ENCODE measurements around the gene KIR3DL3. TPM values are rescaled to one million over a fixed set of nuclear protein-coding genes. Genes with fewer than 3 reads are reported as not detected.
"Not testable (repeated sequence)": the region's sequence is repeated elsewhere in the genome, so short reads cannot be mapped to it uniquely, and the experiment has no call there.

The KIR3DL3 gene
- total RNA-seq, 1 donor from 2014 or later: not detected

GRCh38 chr19:54704928-54705327 lies 19.3 kb upstream of the KIR3DL3 start:
- no peak for TF ChIP-seq CTCF (IDR thresholded peaks at IDR 0.05; ENCODE audit: insufficient read depth, low read length, poor library complexity, severe bottlenecking)
- no peaks in the 10 kb centered on the region for H3K36me3 ChIP-seq (ENCODE audit: control insufficient read depth, insufficient read depth, low read length)
- H3K27me3 ChIP-seq (ENCODE audit: control insufficient read depth, insufficient read depth, low read length): no peaks in the 10 kb centered on the region
- no peak for DNase-seq (ENCODE audit: low read depth)
- no peak overlapping the region for H3K4me3 ChIP-seq (ENCODE audit: low read depth, low read length)

DNA sequence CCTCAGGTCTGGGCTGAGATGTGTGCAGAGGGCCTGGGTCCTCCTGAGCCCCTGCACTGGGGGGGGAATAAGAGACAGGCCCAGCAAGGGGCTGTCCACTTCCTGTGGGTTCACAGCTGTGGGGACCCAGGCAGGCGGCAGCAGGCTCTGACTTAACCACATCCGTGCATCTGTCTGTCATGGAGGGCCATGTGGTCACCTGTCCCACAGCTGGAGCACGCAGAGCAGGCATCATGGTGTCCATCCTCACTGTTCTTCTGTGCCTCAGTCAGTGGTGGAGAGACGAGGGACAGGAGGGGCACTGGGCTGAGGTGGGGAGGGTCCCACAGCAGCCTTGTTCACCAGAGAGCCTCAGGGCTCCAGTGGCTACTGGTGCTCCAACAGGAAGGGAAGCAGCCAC lies 16.3 kb upstream of the KIR3DL3 start:
- no peak for TF ChIP-seq CTCF (IDR thresholded peaks at IDR 0.05; ENCODE audit: insufficient read depth, low read length, poor library complexity, severe bottlenecking)
- Histone ChIP-seq H3K4me3 (ENCODE audit: low read depth, low read length) (no peak overlapping the region), H3K27me3 (ENCODE audit: control insufficient read depth, insufficient read depth, low read length) (no peaks in the 10 kb centered on the region), H3K36me3 (ENCODE audit: control insufficient read depth, insufficient read depth, low read length) (no peaks in the 10 kb centered on the region)
- no peak for DNase-seq (ENCODE audit: low read depth)

- Histone ChIP-seq H3K36me3 (ENCODE audit: control insufficient read depth, insufficient read depth, low read length) (no peaks in the 10 kb centered on the region), H3K27me3 (ENCODE audit: control insufficient read depth, insufficient read depth, low read length) (no peaks in the 10 kb centered on the region), H3K4me3 (ENCODE audit: low read depth, low read length) (no peak overlapping the region)
- no peak for TF ChIP-seq CTCF (IDR thresholded peaks at IDR 0.05; ENCODE audit: insufficient read depth, low read length, poor library complexity, severe bottlenecking)
- no peak for DNase-seq (ENCODE audit: low read depth)
Observed at GRCh38 chr19:54708781-54709180, 15.5 kb upstream of the KIR3DL3 start.

- H3K27me3 ChIP-seq (ENCODE audit: control insufficient read depth, insufficient read depth, low read length): no peaks in the 10 kb centered on the region
- no peaks in the 10 kb centered on the region for H3K36me3 ChIP-seq (ENCODE audit: control insufficient read depth, insufficient read depth, low read length)
- DNase-seq (ENCODE audit: low read depth): no peak
- TF ChIP-seq CTCF (IDR thresholded peaks at IDR 0.05; ENCODE audit: insufficient read depth, low read length, poor library complexity, severe bottlenecking): no peak
- H3K4me3 ChIP-seq (ENCODE audit: low read depth, low read length): no peak overlapping the region
Observed at GRCh38 chr19:54709212-54709948, 14.9 kb upstream of the KIR3DL3 start.

DNA sequence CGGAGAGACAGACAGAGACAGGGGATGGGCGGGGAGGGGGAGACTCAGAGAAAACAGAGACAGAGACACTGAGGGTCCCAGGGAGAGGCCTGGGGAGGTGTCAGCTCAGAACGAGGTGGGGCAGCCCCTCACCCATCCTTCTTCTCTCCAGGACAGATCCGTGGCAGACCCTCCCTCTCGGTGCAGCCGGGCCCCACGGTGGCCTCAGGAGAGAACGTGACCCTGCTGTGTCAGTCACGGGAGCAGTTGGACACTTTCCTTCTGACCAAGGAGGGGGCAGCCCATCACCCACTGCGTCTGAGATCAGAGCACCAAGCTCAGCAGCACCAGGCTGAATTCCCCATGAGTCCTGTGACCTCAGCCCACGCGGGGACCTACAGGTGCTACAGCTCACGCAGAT lies 14.3 kb upstream of the KIR3DL3 start:
- H3K27me3 ChIP-seq (ENCODE audit: control insufficient read depth, insufficient read depth, low read length); H3K4me3 ChIP-seq (ENCODE audit: low read depth, low read length); DNase-seq (ENCODE audit: low read depth); H3K36me3 ChIP-seq (ENCODE audit: control insufficient read depth, insufficient read depth, low read length): not testable (repeated sequence)

GRCh38 chr19:54724644-54725043 lies 402 bp downstream of the KIR3DL3 start:
- H3K36me3 ChIP-seq (ENCODE audit: control insufficient read depth, insufficient read depth, low read length): no peaks in the 10 kb centered on the region
- H3K27me3 ChIP-seq (ENCODE audit: control insufficient read depth, insufficient read depth, low read length): no peaks in the 10 kb centered on the region
- no peak for TF ChIP-seq CTCF (IDR thresholded peaks at IDR 0.05; ENCODE audit: insufficient read depth, low read length, poor library complexity, severe bottlenecking)
- H3K4me3 ChIP-seq (ENCODE audit: low read depth, low read length): no peak overlapping the region
- DNase-seq (ENCODE audit: low read depth): no peak

Measured in kidney epithelial cell (primary cell).